Adipose tissue (tissue), 3 donors: ENCODE data around the gene ZNFX1. TPM values are rescaled to one million over a fixed set of nuclear protein-coding genes. Genes with fewer than 3 reads are reported as not detected.
"Not testable (repeated sequence)": the region's sequence is repeated elsewhere in the genome, so short reads cannot be mapped to it uniquely, and the experiment has no call there.

Experiments
- H3K27ac ChIP-seq: one replicate; pipeline ENCODE4 v1.5.1; 2013; ENCODE audit warnings: low read depth, low read length
- WGBS, 3 donors: extraction: QIAGEN DNeasy Blood & Tissue Kit; methylation state at CpG; one replicate each; pipeline ENCODE4 v1.1.7; 2013; 5-methylcytosine and 5-hydroxymethylcytosine counted together
- polyA plus RNA-seq, 3 donors: library from polyadenylated mRNA; stranded (reverse); fragments of 200-250 nt; gene quantifications; one replicate each; pipeline ENCODE4 v1.2.3, GENCODE V29; 2013
- donor health status: healthy with polysubstance abuse.
- donor health status: Bipolar disorder and iron deficiency.
- donor health status: healthy.

The ZNFX1 gene
- polyA plus RNA-seq, 3 donors, result 5.1 to 16.3 (median 10.7) TPM

DNA sequence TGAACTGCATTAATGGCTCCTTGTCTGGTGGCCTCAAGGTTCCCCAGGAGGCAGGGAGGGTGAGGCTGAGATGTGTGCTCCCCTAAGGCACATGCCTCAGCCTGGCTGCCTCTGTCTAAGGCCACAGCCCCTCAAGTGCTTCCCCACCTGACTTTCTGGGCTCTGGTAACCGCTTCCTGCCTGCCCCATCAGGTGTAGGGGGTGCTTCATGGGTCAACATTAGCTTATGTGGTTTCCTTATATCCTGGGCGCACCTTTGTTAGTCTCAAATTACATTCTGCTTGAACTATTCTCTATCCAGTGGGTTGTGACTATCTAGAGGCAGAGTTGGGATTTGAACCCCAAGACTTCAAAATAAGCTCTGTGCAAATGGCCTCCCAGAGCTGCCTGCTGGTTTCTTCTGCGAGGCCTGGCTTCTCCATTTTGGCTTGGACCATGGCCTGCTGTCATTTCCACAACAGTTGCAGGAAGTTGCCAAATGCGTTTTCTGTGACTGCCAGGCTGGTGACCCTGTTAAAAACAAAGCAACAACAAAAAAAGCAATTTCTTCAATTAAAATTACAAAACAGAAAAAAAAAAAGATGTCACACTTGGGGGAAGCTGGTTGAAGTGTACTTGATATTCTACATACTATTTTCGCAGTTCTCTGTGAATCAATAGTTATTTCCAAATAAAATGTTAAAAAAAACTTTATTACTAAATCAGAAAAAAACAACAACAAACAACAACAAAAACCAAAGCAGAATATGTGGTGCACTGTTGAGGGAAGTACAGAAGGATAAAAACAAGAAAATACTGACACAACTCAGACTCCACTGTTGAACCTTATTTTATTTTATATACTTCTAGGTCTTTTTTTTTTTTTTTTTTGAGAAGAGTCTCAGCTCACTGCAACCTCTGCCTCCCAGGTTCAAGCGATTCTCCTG is 20.0 kb upstream of the ZNFX1 start:
- 63 to 86% (median 66%) methylated on average over 6 of the region's 6 CpGs for WGBS, 3 donors
- no peak overlapping the region for H3K27ac ChIP-seq

DNA sequence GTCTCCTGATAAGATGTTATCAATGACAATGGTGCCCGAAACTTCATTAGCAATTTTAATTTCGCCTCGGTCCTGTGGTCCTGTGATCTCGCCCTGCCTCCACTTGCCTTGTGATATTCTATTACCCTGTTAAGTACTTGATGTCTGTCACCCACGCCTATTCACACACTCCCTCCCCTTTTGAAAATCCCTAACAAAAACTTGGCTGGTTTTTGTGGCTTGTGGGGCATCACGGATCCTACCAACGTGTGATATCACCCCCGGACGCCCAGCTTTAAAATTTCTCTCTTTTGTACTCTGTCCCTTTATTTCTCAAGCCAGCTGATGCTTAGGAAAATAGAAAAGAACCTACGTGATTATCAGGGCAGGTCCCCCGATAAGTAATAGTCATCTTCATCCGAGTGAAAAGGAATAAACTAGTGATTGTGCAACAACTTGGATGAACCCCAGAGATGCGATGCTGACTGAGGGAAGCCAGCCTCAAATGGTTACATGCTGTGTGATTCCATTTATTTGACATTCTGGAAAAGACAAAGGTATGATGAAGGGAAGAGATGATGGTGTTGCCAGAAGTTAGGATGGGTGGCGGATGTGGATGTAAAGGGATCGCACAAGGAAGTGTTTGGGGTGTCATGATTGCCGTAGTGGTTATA is 16.3 kb upstream of the ZNFX1 start:
- H3K27ac ChIP-seq, result not testable (repeated sequence)
- WGBS, 3 donors, result 74 to 78% (median 77%) methylated on average over 13 to 14 of the region's 16 CpGs

DNA sequence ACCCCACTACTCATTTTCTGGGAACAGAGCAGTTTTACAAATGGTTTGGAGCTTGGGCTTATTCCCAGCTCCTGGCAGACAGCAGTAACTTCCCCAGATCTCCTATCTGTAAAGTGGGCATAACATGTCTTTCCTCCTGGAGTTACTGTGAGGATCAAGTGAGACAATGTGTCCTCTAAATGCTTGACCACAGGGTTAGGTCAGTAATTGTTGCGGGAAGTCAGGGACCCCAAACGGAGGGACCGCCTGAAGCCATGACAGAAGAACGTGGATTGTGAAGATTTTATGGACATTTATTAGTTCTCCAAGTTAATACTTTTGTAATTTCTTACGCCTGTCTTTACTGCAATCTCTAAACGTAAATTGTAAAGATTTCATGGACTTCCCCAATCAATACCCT is 15.3 kb upstream of the ZNFX1 start:
- H3K27ac ChIP-seq, result no peak overlapping the region
- WGBS, 3 donors, result 91 to 96% (median 95%) methylated on average over 6 of the region's 6 CpGs

DNA sequence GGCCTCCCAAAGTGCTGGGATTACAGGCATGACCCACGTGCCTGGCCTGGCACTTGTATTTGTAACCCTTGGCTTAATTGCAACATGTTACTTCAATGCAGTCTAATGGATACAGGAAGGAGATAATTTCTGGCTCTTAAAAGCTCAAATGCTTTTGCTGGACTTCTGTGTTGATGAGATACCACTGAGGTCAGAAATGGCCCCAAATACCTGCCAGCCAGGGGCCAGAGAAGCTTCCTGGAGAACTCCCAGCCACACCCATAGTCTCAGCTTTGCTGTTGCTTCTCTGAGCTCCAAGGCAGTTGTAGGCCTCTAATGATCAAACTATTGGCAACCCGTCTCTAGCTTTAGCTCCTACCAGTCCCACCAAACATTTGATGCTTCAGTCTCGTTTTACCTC is 14.2 kb upstream of the ZNFX1 start:
- H3K27ac ChIP-seq, result no peak overlapping the region
- WGBS, 3 donors, result 62 to 68% (median 64%) methylated on average over 3 of the region's 3 CpGs

DNA sequence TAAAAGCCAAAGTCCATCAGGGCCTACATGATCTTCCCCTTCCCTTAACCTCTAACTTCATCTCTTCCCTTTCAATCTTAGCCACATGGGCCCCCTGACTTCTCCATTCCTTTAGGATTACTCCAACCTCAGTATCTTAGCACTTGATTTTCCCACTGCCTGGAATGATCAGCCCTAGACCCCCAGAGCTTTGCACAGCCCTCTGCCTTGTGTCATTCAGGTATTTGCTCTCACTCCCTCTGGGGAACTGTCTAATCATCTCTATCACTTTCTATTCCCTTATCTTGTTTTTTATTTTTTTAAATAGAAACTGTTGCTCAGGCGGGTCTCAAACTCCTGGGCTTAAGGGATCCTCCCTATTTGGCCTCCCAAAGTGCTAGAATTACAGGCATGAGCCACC is 13.3 kb upstream of the ZNFX1 start:
- WGBS, 3 donors, result 34 to 94% (median 88%) methylated on average over 1 of the region's 1 CpG
- no peak overlapping the region for H3K27ac ChIP-seq

DNA sequence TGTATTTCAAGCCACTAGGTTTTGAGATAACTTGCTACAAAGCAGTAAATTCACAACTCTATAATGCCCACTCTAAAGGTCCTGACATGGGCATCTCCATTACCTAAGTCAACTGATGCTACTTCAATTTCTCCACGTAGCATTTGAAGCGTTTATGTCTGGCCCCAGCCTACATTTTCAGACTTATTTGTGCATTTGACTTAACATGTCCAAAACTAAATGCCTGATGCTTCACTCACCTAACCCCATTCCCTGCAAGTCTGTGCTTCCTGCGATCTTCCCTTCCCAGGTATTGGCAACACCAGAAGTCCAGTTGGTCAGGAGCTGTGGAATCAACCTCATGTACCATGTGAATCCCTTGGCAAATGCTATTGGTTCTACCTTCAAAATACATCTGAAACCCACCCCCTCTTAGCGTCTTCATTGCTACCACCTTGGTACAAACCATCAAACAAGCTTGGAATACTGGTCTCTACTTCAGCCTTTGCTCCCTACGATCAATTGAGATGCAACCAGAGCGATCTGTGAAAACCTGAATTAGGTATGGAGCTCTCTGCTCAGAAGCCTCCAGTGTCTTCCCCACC is 12.8 kb upstream of the ZNFX1 start:
- 88 to 96% (median 93%) methylated on average over 6 of the region's 6 CpGs for WGBS, 3 donors
- H3K27ac ChIP-seq, result no peak overlapping the region

DNA sequence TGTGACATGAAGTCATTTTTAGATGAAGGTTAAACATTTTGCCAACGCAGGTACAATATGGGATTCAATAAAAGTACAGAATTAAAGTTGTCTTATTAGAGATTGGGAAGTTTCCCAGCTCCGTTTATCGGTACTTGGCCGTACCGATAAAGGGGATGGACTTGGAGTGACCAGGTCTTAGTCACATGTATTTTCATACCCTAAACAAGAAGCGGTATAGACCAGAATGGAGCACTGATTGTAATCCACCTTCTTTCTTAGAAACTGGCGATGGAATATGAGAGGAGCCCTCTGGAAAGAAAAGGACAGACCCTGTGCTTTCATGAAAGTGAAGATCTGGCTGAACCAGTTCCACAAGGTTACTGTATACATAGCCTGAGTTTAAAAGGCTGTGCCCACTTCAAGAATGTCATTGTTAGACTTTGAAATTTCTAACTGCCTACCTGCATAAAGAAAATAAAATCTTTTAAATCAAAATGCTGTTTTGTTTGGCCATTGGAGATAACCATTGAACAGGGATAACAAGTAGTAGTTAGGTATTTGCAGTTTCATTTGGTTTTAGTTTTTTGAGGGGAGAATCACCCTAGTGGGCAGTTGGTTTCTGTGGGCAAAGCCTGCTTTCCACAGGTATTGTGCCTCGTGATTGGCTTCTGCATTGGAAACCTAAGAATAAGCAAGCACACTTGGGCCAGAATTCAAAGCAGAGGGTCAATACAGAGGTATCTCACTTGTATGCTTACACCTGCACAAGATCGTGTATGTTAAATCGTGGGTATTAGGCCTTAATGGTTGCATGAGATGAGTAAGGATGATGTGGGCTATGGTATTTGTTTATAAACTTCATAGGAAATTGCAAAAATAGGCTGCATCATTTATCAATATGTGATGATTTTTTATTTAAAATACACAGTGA is 11.2 kb upstream of the ZNFX1 start:
- 75 to 94% (median 88%) methylated on average over 10 of the region's 10 CpGs for WGBS, 3 donors
- H3K27ac ChIP-seq, result no peak overlapping the region

DNA sequence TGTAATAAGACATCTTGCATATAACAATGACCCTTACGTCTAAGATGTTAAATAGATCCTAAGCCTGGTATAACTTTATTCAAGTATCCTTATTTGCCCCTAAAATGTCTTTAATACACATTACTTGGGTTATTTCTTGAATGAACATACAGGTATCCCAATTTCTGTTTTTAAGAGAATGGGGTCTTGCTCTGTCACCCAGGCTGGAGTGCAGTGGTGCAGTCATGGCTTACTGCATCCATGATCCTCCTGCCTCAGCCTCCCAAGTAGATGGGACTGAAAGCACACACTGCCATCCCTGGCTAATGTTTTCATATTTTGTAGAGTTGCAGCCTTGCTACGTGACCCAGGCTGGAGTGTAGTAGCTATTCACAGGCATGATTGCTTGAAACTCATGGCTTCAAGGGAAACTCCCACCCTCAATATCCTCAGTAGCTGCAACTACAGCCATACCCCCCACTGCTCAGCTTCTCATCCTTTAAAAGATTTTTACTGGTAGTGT is 10.4 kb upstream of the ZNFX1 start:
- 83 to 95% (median 87%) methylated on average over 2 of the region's 2 CpGs for WGBS, 3 donors
- H3K27ac ChIP-seq, result no peak overlapping the region

DNA sequence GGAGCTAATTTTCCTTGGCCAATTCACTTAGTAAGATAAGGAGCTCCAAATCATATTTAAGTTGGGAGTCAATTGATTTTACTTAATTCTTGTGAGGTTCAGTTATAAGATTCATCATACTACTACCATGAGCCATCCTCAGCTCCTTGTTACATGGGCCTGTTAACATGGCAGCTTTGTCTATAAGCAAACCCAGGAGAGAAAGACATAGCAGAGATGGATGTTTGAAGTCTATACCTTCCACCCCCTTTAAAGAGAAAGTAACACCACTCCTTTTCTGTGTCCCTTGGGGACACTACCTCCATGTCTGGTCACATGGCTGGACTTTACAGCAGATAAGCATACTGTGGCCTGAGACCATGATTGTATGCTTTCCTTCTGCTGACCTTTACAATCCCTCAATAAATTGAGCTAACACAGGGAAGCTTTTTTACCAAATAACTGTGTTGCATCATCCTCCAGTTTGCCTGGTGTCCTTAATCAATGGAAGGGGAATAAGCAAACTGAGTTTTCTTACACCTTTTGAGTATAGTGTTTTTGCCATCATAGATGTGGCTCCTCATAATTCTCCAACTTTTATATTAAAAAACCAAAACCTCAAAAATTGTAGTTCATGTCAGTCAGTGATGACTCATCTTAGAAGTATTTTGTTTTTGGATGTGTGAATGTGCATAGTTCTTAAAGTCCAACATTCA is 9.8 kb upstream of the ZNFX1 start:
- H3K27ac ChIP-seq, result no peak overlapping the region

DNA sequence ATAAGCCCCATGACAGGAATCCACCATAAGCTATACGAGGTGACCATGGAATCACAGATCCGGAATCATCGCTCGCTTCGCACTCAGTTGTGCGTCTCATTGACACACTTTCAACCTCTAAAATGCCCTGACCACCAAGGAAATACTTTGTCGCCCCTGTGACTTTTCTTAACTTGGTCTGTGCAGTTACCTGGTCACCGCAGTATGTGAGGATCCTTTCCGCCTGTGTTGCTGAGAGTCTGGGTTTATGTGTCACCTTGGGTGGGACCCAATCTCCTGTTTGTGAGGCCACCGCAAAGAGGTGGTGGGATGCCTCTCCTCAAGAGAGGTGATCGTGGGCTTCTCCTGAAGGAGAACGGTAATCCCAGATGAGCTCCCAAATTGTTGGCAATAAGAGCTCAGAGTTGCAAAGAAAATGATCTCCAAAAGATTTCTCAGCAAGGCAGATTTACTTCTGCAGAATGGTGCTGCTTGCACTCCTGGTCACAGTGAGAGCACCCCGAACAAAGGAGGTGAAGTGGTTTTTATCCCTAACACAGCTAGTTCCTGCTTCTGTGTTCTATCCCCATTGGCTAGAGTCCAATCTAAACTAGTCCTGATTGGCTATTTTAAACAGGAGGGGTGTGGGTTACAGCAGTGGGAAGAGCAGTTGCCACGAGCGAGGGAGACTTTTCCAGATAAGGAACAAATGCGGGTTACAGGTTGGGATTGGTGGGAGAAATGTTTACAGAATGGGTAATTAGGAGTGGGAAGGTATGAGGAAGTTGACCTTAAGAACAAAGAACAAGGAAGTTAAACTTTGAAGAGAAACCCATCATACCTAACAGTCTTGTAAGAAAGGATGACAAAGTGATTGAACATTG is 9.1 kb upstream of the ZNFX1 start:
- H3K27ac ChIP-seq, result no peak overlapping the region
- 93 to 95% (median 93%) methylated on average over 16 of the region's 16 CpGs for WGBS, 3 donors

DNA sequence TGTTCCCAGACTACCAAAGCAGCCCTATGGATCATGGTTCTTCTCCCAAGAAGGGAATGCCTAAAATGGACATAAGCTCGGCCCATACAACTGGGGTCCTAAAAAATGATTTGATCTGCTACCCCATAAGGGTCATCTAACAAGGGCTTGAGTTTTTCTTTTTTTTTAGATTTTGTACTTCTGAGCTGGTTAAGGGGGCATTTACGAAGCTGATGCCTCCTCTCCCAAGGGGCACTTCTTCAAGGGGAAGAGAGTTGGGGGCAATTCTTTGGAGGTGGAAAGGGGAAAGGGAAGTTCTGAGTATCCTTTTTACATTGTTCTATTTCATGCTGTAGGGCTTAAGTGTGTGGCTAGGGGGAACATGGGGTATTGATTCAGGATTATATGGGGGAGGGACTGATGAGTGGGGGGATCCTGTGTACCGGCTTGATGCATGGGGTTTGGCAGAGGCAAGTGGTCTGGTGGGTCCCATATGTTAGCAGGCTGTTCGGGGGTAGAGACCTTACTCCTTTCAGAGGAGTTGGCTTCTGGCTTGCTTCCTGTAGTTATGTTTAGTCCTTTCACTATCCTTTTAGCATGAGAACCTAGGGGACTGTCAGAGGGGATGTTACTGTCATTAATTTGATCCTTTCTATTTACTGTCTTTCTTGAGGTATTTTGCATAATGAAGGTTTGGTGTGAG is 8.1 kb upstream of the ZNFX1 start:
- no peak overlapping the region for H3K27ac ChIP-seq
- 95 to 97% (median 96%) methylated on average over 4 of the region's 4 CpGs for WGBS, 3 donors

DNA sequence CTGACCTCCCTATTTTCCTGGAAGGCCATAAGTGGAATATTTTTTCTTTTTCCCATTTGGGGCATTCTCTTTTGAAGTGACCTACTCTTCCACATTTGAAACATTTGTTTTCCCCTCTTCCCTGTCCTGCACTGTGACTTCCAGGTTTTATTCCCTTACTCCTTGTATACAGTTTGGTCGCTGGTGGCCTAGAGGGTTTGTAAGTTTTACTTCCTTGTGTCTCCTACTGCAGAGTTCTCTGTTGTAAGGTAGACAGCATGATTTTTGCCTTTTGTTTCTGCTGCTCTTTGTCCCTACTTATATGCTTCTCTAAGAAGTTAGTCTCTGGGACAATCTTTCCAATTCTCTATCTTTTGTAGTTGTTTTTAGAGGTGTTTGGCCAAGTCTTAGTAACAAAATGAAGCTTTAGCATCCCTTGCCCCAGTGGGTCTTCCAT is 7.4 kb upstream of the ZNFX1 start:
- no peak overlapping the region for H3K27ac ChIP-seq
- 88 to 94% (median 91%) methylated on average over 1 of the region's 1 CpG for WGBS, 3 donors

DNA sequence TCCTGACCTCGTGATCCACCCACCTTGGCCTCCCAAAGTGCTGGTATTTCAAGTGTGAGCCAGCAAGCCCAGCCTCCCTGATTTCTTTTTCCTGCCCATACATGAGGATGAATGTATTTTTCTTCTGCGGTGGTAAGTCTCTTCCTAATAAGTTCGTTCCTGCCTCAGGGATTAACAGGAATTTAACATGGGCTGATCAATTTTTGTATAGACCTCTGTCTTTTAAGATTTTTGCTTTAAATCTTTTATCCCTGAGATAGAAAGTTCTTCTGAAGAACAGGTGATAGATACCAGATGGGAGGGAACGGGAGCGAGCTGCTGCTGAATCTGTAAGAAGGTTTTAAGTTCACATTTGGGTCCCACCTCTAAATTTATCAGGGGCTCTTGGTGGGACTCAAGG is 7.0 kb upstream of the ZNFX1 start:
- no peak overlapping the region for H3K27ac ChIP-seq
- 96 to 97% (median 97%) methylated on average over 5 of the region's 5 CpGs for WGBS, 3 donors

DNA sequence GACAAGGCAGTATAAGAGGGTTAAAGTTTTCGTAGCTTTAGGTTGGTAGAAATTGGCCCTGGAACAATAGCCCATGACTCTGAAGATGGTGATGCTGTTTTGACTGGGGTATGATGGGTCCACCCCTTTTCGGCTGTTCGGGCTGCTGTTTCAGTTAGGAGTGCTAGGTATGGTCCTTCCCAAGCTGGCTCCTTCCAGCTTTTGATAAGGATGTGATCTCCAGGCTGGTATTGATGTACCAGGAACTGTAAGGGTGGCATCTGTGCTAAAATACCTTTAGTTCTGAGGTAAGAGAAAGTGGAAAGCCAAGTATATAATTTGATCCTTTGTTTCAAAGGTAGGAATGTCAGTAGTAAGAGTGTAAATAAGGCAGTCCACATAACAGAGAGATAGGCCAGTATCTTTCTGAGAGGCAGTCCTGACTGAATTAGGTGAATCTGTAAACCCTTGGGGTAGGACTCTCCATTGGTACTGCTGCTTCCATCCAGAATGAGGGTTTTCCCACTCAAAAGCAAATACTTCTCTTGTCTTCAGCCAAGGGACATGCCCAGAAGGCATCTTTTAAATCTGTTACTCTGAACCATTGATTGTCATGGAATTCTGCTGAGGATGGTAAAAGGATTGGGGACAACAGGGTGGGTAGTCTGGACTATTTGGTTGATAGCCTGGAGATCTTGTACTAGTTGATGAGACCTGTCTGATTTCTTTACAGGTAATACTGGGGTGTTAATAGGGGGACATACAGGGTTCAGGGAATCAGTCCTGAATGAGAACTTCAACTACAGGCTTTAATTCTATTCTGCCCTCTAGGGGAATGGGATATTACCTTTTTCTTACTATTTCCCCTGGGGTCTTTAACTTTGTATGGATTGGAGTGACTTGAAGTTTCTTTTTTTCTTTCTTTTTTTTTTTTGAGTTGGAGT is 6.1 kb upstream of the ZNFX1 start:
- 94 to 100% (median 96%) methylated on average over 3 of the region's 3 CpGs for WGBS, 3 donors
- no peak overlapping the region for H3K27ac ChIP-seq

DNA sequence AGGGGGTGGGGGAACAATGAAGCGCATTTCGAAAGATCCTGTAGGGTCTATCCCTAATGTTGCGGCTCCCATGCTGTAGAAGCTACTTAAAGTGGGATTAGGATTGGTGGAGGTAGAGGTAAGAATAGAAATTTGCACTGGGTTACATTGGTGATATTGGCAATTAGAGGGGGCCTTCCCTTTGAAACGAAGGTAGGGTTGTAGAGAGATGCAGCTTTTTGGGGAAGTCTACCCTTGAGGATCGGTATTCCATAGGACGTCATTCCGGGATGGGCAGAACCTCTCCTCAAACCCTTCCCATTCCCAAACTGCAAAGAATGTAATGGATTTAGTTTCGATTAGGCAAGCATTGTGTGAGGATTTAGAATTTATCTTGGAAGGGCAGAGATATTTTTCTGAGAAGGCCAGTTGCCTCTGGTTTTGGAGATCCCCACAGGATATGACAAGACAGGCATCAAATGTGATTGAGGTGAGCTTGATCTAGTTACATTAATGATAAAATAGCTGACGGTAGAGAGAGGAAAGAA is 5.4 kb upstream of the ZNFX1 start:
- H3K27ac ChIP-seq, result no peak overlapping the region
- WGBS, 3 donors, result 94 to 95% (median 95%) methylated on average over 9 of the region's 9 CpGs
